ENCODE measurements around the gene OR2AT4.

DNA sequence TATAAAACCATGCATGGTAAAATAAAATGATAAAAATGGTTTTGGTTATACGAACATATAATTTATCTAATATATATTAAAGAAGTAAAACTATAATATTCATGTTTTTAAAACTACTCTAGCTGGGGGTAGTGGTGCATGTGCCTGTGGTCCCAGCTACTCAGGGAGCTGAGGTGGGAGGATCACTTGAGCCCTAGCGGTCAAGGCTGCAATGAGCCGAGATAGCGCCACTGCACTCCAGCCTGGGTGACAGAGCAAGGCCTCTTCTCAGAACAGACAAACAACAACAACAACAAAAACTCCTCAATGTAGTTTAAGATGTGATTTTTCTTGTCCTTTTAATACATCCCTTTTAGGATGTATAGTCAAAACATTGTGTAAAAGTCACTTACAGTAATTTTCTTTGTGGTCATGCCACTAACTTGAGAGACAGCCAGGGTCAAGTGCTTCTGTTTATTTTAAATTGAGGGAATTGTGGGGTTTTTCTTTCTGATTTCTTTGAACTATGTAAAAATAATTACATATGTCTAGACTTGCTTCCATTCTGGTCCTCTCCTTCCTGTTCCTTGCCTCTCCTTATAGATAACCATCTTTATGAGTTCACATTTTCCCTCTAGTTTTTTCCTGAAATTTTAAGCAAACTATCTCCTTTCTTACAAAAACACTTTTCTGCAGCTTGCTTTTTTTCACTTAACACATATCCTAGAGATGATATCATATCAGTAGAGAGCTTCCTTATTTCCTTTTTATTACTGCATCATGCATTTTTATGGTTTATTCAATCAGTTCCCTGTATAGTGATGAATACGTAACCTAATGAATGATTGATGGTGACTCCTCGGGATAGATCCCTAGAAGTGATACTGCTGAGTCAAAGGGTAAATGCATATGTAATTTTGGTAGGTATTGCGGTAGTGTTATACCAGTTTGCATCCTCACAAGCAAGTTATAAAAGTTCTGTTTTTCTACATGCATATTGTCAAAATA, 9.1 kb downstream of the OR2AT4 start:
- TF ChIP-seq, protein P1, sequence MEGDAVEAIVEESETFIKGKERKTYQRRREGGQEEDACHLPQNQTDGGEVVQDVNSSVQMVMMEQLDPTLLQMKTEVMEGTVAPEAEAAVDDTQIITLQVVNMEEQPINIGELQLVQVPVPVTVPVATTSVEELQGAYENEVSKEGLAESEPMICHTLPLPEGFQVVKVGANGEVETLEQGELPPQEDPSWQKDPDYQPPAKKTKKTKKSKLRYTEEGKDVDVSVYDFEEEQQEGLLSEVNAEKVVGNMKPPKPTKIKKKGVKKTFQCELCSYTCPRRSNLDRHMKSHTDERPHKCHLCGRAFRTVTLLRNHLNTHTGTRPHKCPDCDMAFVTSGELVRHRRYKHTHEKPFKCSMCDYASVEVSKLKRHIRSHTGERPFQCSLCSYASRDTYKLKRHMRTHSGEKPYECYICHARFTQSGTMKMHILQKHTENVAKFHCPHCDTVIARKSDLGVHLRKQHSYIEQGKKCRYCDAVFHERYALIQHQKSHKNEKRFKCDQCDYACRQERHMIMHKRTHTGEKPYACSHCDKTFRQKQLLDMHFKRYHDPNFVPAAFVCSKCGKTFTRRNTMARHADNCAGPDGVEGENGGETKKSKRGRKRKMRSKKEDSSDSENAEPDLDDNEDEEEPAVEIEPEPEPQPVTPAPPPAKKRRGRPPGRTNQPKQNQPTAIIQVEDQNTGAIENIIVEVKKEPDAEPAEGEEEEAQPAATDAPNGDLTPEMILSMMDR (IDR thresholded peaks at IDR 0.05; ENCODE audit: insufficient read depth, low read length): no peak
- TF ChIP-seq SPI1 (IDR thresholded peaks at IDR 0.05; ENCODE audit: borderline replicate concordance, low read depth) (no peak), POLR2AphosphoS5 (IDR thresholded peaks at IDR 0.05; ENCODE audit: low read depth) (no peak), GABPA (IDR thresholded peaks at IDR 0.05; ENCODE audit: low read depth) (no peak)

All from HL-60 (cell line).